Measurements from ENCODE around the gene WLS.

DNA sequence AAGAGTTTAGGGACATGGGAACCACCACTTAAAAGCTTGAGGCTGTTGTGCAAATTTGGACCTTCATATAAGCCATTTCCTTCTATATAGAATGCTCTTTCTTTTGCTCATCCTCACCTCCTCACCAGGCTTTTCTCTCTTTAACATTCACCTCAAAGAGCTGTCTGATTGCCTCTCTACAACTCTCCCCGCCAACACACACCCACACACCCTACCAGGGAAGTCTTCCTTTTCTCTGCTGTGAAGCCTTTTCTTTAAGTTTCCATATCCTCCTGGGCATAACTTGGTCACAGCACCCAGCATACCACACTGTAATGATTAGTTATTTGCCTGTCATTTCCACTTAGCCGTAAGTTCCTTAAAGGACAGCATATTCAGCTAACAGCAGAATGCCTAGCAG, 40.6 kb downstream of the WLS start:
- TF ChIP-seq, protein P1, sequence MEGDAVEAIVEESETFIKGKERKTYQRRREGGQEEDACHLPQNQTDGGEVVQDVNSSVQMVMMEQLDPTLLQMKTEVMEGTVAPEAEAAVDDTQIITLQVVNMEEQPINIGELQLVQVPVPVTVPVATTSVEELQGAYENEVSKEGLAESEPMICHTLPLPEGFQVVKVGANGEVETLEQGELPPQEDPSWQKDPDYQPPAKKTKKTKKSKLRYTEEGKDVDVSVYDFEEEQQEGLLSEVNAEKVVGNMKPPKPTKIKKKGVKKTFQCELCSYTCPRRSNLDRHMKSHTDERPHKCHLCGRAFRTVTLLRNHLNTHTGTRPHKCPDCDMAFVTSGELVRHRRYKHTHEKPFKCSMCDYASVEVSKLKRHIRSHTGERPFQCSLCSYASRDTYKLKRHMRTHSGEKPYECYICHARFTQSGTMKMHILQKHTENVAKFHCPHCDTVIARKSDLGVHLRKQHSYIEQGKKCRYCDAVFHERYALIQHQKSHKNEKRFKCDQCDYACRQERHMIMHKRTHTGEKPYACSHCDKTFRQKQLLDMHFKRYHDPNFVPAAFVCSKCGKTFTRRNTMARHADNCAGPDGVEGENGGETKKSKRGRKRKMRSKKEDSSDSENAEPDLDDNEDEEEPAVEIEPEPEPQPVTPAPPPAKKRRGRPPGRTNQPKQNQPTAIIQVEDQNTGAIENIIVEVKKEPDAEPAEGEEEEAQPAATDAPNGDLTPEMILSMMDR (conservative IDR thresholded peaks at IDR 0.05), result no peak
- no peak for TF ChIP-seq ZFX (IDR thresholded peaks at IDR 0.05)
